Prostate gland (tissue), 2 donors: Measurements from ENCODE around the gene FAF2.

Experiments
- CTCF ChIP-seq, 4 experiments: fragments of 200-600 bp in 2 of 4; fragments of 450-650 bp in 2 of 4; sonication (generic) in 2 of 4; IDR thresholded peaks; 1 replicate in 3 of 4; 2 replicates in 1 of 4; pipeline ENCODE4 v1.5.1; 2016 to 2019; ENCODE audit warnings: antibody characterized with exemption in 4 of 4, mild to moderate bottlenecking in 2 of 4, moderate library complexity in 2 of 4
- POLR2A ChIP-seq: fragments of 450-650 bp; IDR thresholded peaks from one replicate; pipeline ENCODE4 v1.6.1; 2016; ENCODE audit warnings: antibody characterized with exemption, mild to moderate bottlenecking

- TF ChIP-seq CTCF (IDR thresholded peaks at IDR 0.05) (no peak), POLR2A (no peak)
Measured at GRCh38 chr5:176501333-176501732, 53.1 kb downstream of the FAF2 start.
